COLO829 (cell line): ENCODE measurements around the gene VAV2.

Experiments
- DNase-seq: peaks from one replicate; pipeline ENCODE4 v3.0.0; 2012; ENCODE audit warnings: low spot score

The VAV2 gene

GRCh38 chr9:133991964-133992779, at the start of gene VAV2:
TSS of gene VAV2 (minus strand) at chr9:133992324. CDS start at chr9:133992278, 46 bp downstream.
- no peak for DNase-seq

GRCh38 chr9:134041649-134041962, 49.5 kb upstream of the VAV2 start:
- DNase-seq, result no peak

GRCh38 chr9:134040781-134041648, 48.9 kb upstream of the VAV2 start:
- no peak for DNase-seq

DNA sequence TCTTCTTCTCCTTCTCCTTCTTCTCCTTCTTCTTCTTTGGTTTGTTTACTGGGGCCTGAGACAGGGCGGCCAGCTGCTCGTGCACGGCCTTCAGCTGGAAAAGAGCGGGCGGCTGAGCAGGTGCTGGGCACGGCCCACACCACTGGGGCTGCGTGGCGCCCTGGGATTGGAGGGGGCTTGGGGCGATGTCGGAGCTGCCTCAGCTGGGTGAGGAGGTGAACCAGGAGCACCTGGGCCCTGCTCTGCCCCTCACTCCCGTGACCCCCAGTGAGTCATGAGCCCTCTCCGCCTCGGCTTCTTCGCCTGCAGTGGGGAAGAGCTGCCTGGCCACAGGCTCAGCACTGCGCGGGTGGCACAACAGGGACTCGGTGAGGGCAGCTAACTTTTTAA, 48.0 kb upstream of the VAV2 start:
- no peak for DNase-seq

DNA sequence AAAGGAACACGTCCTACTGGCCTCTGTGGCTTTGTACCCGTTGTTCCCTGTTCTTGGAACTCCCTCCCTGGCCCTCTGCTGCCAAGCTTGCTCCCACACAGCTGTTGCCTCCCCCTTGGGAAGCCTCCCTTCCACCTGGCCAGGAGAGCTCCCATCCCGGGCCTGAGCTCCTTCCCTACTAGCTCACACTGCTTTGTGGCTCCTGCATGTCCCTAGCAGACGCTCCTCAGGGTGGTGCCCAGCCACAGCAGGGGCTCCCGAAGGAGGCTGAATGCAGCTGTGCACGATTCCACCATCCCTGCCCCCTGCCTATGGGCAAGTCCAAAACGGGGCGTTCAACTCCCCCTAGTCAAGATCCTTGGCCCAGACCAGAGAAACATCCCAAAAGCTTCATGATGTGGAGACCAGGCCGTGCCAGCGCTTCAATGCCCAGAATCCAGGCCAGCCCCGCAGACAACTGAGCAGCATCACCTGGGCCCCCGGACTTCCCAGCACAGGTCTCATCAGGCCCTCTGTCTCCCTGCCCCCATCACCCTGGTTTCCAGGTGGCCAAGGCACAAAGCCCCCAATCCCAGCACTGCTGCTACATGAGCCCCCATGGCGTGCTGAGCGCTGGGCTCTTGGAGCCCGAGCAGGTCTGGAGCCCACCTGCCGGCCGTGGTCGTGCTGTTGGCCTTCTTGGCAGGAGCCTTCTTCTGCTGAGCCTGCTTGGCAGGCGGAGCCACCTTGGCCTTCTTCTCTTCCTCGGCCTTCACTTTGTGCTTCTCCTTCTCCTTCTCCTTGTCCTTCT, 47.5 kb upstream of the VAV2 start:
- DNase-seq, result no peak

- DNase-seq, result no peak
Observed at GRCh38 chr9:134037641-134038040, 45.5 kb upstream of the VAV2 start.

- no peak for DNase-seq
Observed at GRCh38 chr9:134036130-134036529, 44.0 kb upstream of the VAV2 start.

GRCh38 chr9:134035041-134036039, 43.2 kb upstream of the VAV2 start:
- DNase-seq, result no peak

DNA sequence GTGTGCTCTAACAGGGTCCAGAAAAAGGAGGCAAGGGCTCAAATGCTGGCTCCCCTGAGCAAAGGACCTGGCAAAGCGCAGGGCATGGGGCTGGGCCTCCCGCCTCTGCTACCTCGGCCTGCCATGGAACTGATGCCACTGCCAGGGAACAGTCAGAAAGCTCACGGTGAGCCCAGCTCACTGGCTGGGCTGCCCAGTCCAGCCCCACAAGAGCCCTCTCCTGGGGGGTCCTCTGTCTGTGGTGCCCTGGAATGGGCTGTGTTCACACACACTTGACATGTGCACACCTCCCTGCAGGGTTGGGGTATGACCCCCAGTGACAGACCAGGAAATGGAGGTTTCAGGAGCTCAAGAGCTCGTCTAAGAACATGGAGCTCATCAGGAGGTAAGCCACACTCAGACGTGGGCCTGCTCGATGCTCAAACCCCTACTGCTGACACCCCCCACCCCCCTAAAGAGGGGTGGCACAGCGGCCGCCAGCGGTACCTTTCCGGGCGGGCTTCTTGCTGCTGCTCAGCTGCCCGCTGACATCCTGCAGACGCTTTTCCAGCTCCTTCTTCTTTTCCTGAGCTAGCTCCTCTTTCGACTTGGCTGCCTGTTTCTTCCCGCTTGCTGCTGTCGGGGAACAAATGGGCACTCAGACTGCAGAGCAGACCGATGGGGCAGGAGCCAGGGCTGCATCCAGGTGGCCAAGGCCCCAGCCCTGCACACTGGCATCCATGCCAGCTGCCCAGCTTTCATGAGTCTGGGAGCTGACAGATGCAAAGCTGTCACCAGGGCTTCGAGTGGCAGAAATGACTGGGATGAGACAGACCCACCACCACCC, 42.3 kb upstream of the VAV2 start:
- no peak for DNase-seq

- DNase-seq, result no peak
Observed at GRCh38 chr9:134033516-134034214, 41.5 kb upstream of the VAV2 start.

- DNase-seq, result no peak
Observed at GRCh38 chr9:134032456-134033222, 40.5 kb upstream of the VAV2 start.

- no peak for DNase-seq
Observed at GRCh38 chr9:134031783-134032182, 39.7 kb upstream of the VAV2 start.

DNA sequence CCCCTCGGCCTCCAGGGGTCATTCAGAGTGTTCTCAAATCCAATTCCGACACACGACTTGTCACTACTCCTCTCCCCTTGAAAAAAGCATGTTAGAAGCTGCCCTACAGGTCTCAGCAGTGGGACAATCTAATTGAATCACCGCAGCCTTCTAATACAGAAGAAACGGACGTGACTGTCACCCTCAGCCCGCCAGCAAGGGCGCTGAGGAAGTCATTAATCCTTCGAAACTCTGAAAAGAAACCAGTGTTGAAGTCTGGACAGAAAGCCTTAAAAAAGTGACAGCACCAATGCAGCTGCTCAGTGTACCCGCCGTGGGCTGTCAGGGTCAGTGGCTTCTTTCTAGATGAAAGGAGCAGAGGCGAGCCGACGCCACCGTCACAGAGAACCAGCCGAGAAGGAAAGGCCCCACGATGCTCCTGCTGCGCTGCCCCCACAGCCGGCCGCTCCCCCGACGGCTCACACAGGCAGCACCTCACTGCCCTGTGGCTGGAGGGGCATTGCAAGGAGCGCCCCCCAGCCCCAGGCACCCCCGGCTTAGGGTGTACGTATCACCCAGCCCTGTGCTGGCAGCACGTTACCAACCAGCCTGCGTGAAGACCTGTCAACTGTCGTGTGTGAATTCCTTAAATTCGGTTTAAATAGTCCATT, 38.8 kb upstream of the VAV2 start:
- DNase-seq, result no peak

- no peak for DNase-seq
Observed at GRCh38 chr9:134029248-134030226, 37.4 kb upstream of the VAV2 start.

GRCh38 chr9:134028575-134029247, 36.6 kb upstream of the VAV2 start:
- DNase-seq, result no peak

- no peak for DNase-seq
Observed at GRCh38 chr9:134028076-134028475, 36.0 kb upstream of the VAV2 start.

DNA sequence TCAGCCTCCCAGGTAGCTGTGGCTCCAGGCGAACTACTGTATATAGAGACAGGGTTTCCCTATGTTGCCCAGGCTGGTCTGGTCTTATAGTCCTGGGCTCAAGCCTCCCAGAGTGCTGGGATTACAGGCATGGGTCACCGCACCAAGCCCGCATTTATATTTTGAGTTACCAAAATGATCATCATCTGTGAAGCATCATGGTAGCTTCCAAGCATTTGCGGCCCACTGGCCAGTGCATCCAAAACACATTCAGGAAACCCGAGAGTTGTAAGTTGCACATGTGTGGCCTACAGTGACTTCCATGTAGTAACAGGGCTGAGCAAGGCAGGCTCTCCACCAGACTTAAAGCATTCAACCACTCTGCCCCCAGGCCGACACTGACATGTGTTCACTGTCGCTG, 35.4 kb upstream of the VAV2 start:
- no peak for DNase-seq
